Prostate gland (tissue), 2 donors: ENCODE results near the gene HSPB6.

Source experiments
- CTCF ChIP-seq, 4 experiments: fragments of 200-600 bp in 2 of 4; fragments of 450-650 bp in 2 of 4; sonication (generic) in 2 of 4; IDR thresholded peaks; 1 replicate in 3 of 4; 2 replicates in 1 of 4; pipeline ENCODE4 v1.5.1; 2016 to 2019; ENCODE audit warnings: antibody characterized with exemption in 4 of 4, mild to moderate bottlenecking in 2 of 4, moderate library complexity in 2 of 4
- POLR2A ChIP-seq: fragments of 450-650 bp; IDR thresholded peaks from one replicate; pipeline ENCODE4 v1.6.1; 2016; ENCODE audit warnings: antibody characterized with exemption, mild to moderate bottlenecking
- POLR2AphosphoS5 ChIP-seq: sonication (generic); formaldehyde crosslinking; IDR thresholded peaks from one replicate; pipeline ENCODE4 v1.6.1; 2017; ENCODE audit warnings: antibody characterized with exemption

GRCh38 chr19:35788205-35788960 is 31.6 kb upstream of the HSPB6 start:
- TF ChIP-seq CTCF (IDR thresholded peaks at IDR 0.05), result no peak
- TF ChIP-seq POLR2A, result no peak
- no peak for TF ChIP-seq POLR2AphosphoS5
